ENCODE results near the gene RABGAP1L.
"Not testable (repeated sequence)": the region's sequence is repeated elsewhere in the genome, so short reads cannot be mapped to it uniquely, and the experiment has no call there.

The RABGAP1L gene

DNA sequence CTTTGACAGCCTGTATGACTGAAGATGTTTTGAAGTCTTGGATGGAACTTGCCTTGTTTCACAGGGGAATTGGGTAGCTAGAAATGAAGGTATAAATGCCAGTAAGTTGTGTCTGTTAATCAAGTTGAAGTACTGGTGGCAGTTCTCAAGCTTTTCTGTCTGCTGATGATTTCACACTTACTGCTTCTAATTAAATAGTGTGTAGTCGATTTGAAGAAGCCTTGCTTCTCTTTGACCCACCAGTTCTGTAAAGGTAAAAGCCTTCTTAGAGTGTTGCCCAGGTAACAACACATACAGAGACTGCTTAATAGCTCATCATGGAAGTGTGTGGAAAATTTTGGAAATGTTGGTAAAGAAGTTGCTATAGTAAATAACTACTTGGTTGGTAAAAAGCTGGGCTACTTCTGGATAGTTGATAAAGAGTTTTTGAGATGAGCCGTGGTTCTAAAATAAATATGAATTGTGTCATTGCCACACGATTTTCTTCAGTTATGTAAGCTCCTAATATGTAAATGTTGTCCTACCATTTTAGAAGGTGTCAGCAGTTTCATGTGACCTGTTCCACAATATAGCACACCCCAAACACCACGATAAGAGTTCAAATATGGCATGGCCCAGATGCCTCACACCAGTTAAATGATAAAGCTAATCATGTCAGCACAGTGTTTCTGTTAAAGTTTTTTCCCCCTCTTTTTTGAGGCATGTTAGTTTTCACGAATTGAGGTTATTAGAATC, 7.4 kb downstream of the RABGAP1L start:
- TF ChIP-seq Cebpa-rat (IDR thresholded peaks at IDR 0.05): no peak
- Histone ChIP-seq H3K27ac (no peak overlapping the region), H3K27me3 (no peaks in the 10 kb centered on the region), H3K9me3 (no peaks in the 10 kb centered on the region), H3K9ac (no peak overlapping the region), H3K4me1 (peaks cover 13% of the 10 kb centered on the region), H3K4me3 (no peak overlapping the region), H3K36me3 (no peaks in the 10 kb centered on the region), H4K20me1 (peaks cover 1% of the 10 kb centered on the region; the same call in 1 of the 2 replicates), H3K4me2 (no peak overlapping the region)

- no peak overlapping the region for H3K9ac ChIP-seq
- no peaks in the 10 kb centered on the region; the same call in 1 of the 2 replicates for H4K20me1 ChIP-seq
- no peaks in the 10 kb centered on the region for H3K27me3 ChIP-seq
- TF ChIP-seq Cebpa-rat (IDR thresholded peaks at IDR 0.05): no peak
- H3K36me3 ChIP-seq: no peaks in the 10 kb centered on the region
- no peaks in the 10 kb centered on the region for H3K9me3 ChIP-seq
- no peak overlapping the region for H3K27ac ChIP-seq
- peaks cover 10% of the 10 kb centered on the region for H3K4me1 ChIP-seq
- no peak overlapping the region for H3K4me3 ChIP-seq
- no peak overlapping the region for H3K4me2 ChIP-seq
Observed at GRCh38 chr1:174167265-174167803, 8.0 kb downstream of the RABGAP1L start.

- no peak overlapping the region for H3K27ac ChIP-seq
- no peaks in the 10 kb centered on the region; the same call in 1 of the 2 replicates for H4K20me1 ChIP-seq
- H3K9ac ChIP-seq: no peak overlapping the region
- no peaks in the 10 kb centered on the region for H3K36me3 ChIP-seq
- H3K9me3 ChIP-seq: no peaks in the 10 kb centered on the region
- TF ChIP-seq Cebpa-rat (IDR thresholded peaks at IDR 0.05): no peak
- H3K4me3 ChIP-seq: no peak overlapping the region
- H3K27me3 ChIP-seq: no peaks in the 10 kb centered on the region
- no peak overlapping the region for H3K4me2 ChIP-seq
- peaks cover 10% of the 10 kb centered on the region for H3K4me1 ChIP-seq
Observed at GRCh38 chr1:174169342-174169741, 10.0 kb downstream of the RABGAP1L start.

- no peak overlapping the region for H3K27ac ChIP-seq
- H3K4me2 ChIP-seq: no peak overlapping the region
- H4K20me1 ChIP-seq: no peaks in the 10 kb centered on the region
- H3K4me1 ChIP-seq: no peaks in the 10 kb centered on the region
- H3K9me3 ChIP-seq: no peaks in the 10 kb centered on the region
- H3K4me3 ChIP-seq: no peak overlapping the region
- H3K9ac ChIP-seq: no peak overlapping the region
- H3K27me3 ChIP-seq: no peaks in the 10 kb centered on the region
- H3K36me3 ChIP-seq: no peaks in the 10 kb centered on the region
- no peak for TF ChIP-seq Cebpa-rat (IDR thresholded peaks at IDR 0.05)
Observed at GRCh38 chr1:174171073-174171472, 11.8 kb downstream of the RABGAP1L start.

- no peak overlapping the region for H3K4me2 ChIP-seq
- H3K27ac ChIP-seq: no peak overlapping the region
- no peak overlapping the region for H3K9ac ChIP-seq
- no peaks in the 10 kb centered on the region for H4K20me1 ChIP-seq
- peaks cover 17% of the 10 kb centered on the region for H3K9me3 ChIP-seq
- no peaks in the 10 kb centered on the region for H3K4me1 ChIP-seq
- no peaks in the 10 kb centered on the region for H3K27me3 ChIP-seq
- TF ChIP-seq Cebpa-rat (IDR thresholded peaks at IDR 0.05): no peak
- no peaks in the 10 kb centered on the region for H3K36me3 ChIP-seq
- no peak overlapping the region for H3K4me3 ChIP-seq
Observed at GRCh38 chr1:174174461-174175329, 15.4 kb downstream of the RABGAP1L start.

- H3K4me3 ChIP-seq, H3K36me3 ChIP-seq, H4K20me1 ChIP-seq, H3K4me2 ChIP-seq, H3K4me1 ChIP-seq, H3K27ac ChIP-seq, H3K27me3 ChIP-seq, H3K9ac ChIP-seq: not testable (repeated sequence)
- peaks cover 17% of the 10 kb centered on the region for H3K9me3 ChIP-seq
Observed at GRCh38 chr1:174178459-174178858, 19.1 kb downstream of the RABGAP1L start.

- no peak overlapping the region for H3K4me2 ChIP-seq
- H3K36me3 ChIP-seq: peaks cover 5% of the 10 kb centered on the region; the same call in 1 of the 2 replicates
- H4K20me1 ChIP-seq: no peaks in the 10 kb centered on the region
- no peaks in the 10 kb centered on the region for H3K4me1 ChIP-seq
- H3K9me3 ChIP-seq: peaks cover 19% of the 10 kb centered on the region
- no peak overlapping the region for H3K4me3 ChIP-seq
- H3K27me3 ChIP-seq: no peaks in the 10 kb centered on the region
- H3K9ac ChIP-seq: no peak overlapping the region
- TF ChIP-seq Cebpa-rat (IDR thresholded peaks at IDR 0.05): no peak
- no peak overlapping the region for H3K27ac ChIP-seq
Observed at GRCh38 chr1:174189428-174190062, 30.2 kb downstream of the RABGAP1L start.

DNA sequence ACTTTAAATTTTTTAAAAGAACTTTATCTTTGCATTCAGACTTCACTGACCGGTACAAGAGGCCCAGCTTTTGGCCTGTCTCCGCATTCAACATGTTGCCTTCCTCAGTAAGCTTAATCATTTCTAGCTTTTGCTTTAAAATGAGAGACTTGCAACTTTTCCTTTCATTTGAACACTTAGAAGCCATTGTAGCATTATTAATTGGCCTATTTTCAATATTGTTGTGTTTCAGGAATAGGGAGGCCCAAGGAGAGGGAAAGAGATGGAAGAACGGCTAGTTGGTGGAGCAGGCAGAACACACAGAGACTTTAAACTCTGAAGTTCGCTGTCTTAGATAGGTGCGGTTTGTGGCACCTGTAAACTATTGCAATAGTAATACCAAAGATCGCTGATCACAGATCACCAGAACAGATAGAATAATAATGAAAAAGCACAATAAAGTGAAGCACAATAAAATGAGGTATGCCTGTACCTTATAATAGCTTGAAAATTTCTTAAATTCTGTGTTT, 31.4 kb downstream of the RABGAP1L start:
- Histone ChIP-seq H3K4me3 (no peak overlapping the region), H4K20me1 (no peaks in the 10 kb centered on the region), H3K9me3 (peaks cover 19% of the 10 kb centered on the region), H3K27ac (no peak overlapping the region), H3K4me2 (no peak overlapping the region), H3K4me1 (no peaks in the 10 kb centered on the region), H3K36me3 (peaks cover 5% of the 10 kb centered on the region; the same call in 1 of the 2 replicates), H3K9ac (no peak overlapping the region), H3K27me3 (no peaks in the 10 kb centered on the region)
- TF ChIP-seq Cebpa-rat (IDR thresholded peaks at IDR 0.05): no peak

- Histone ChIP-seq H3K4me3 (no peak overlapping the region), H3K9ac (no peak overlapping the region), H3K4me1 (no peaks in the 10 kb centered on the region), H3K27me3 (no peaks in the 10 kb centered on the region), H4K20me1 (no peaks in the 10 kb centered on the region), H3K9me3 (peaks cover 19% of the 10 kb centered on the region), H3K27ac (no peak overlapping the region), H3K36me3 (peaks cover 5% of the 10 kb centered on the region; the same call in 1 of the 2 replicates), H3K4me2 (no peak overlapping the region)
- TF ChIP-seq Cebpa-rat (IDR thresholded peaks at IDR 0.05): no peak
Observed at GRCh38 chr1:174191349-174191862, 32.1 kb downstream of the RABGAP1L start.
